EL (cell line): ENCODE data around the gene FHL3.

Experiments used
- DNase-seq: peaks from one replicate; pipeline ENCODE4 v3.0.0-alpha.2; 2016

The FHL3 gene

DNA sequence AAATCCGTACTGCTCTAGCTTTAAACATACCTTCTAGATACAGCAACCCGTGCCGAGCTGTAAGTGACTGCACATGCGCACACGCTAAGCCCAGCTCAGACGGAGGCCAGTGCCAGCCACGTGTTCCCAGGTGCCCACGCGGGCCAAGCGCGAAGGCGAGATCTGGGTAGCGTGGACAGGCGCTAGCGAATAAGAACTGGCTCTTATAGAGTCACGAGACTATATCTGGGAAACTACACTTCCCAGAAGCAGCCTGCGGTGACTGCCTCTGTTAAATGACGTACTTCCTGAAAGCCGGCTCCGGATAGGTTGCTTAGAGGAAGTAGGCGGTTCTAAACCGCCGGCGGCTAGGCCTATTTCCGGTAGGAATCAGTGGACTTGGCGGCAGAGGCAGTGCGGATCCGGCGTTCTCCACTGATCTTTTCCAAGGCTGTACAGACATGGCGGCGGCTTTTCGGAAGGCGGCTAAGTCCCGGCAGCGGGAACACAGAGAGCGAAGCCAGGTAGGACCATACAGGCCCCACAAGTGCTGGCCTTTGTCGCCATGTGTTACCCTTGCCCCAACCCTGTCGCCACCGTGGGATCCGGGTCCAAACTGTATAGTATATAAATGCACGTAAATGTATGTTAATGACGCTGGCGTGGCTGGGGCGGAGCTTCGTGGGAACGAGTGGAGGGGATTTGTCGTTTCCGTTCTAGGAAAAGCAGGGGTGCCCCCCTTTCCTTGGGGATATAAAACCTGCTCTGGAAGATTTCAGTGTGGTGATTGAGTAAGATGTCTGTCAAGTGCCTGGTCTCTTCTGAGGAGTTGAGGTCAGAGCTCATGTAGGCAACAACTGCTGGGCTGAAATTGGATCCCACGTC, 7.3 kb upstream of the FHL3 start, which contains the start of gene UTP11:
TSS of gene UTP11 (plus strand) at position 372 of the 864 bp plus-strand sequence. CDS start at position 441, 69 bp downstream.
- DNase-seq = peak; percentile 99

DNA sequence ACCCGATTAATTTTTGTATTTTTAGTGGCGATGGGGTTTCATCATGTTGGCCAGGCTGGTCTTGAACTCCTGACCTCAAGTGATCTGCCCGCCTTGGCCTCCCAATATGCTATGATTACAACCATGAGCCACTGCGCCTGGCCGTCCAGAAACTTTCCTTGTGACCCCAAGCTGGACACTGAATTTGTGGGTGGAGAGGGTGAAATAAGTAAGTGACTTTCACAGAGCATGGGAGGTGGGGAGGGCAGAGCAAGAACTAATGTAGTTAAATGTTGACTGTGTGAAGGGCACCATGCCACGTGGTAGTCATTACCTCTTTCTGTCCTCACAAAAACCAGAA, 4.5 kb upstream of the FHL3 start:
- no peak for DNase-seq

DNA sequence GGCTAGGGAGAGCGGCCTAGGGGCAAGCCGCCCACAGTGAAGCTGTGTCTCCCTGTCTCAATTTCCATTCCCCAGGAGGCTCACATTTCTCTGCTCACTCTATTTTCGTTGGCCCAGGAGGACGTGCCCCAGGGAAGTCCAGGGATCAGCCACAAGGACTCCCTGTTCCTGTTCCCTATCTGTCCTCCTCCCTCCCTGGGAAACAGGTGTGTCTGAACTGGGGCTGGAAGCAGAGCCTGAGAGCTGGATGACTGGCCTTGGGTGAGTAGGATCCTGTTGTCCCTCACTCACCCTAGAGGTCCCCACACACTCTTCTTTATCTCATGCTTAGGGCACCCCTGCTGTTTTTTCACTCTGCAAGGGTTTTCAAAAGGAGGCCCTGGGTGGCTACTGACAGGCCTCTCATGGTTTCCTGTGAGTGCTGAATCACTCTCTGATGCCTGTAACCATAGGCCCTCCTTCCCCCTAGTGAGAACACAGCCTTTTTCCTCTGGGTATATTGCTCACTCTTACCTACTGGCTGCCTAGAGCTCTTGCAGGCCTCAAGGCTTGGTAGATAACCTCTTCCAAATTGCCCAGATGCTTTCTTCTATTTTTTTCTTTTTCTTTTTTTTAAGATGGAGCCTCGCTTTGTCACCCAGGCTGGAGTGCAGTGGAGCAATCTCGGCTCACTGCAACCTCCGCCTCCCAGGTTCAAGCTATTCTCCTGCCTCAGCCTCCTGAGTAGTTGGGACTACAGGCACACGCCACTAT, 4.0 kb upstream of the FHL3 start:
- peak; percentile 60 for DNase-seq

DNA sequence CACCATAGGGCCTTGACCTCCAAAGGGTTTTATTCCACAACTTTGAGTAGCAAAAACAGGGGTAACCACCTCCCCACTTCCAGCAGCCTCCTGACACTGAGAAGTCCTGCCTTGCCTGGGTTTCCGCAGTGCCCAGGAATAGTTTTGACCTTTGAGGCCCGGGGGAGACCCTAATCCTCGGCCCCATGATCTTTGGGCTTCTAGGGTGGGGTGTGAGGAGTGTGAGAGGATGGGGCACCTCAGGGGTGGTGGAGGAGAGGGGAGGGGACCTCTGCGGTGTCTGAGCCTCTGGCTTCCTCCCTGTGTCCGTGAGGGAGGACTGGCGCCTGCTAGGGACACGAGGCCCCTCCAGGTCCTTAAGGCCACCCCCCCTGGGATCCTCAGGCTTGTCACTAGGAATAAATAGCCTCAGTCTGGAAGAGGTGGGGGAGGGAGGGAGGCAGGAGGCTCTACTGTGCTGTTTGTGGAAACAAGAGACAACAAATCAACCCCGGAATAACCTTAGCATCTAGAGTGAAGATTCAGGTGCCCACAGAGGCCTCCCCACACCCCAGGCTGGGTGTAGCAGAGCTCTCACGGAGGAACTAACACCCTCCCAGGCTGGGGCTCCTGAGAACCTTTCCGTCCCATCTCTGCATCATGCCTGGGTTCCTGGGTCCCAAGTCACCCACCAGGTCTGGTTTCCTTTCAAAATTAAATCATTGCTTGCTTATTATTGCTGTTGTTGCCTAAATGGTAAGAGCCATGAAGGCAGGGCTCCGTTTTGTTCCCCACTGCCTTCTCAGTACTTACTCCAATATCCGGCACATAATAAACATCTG, 904 bp upstream of the FHL3 start:
- no peak for DNase-seq

DNA sequence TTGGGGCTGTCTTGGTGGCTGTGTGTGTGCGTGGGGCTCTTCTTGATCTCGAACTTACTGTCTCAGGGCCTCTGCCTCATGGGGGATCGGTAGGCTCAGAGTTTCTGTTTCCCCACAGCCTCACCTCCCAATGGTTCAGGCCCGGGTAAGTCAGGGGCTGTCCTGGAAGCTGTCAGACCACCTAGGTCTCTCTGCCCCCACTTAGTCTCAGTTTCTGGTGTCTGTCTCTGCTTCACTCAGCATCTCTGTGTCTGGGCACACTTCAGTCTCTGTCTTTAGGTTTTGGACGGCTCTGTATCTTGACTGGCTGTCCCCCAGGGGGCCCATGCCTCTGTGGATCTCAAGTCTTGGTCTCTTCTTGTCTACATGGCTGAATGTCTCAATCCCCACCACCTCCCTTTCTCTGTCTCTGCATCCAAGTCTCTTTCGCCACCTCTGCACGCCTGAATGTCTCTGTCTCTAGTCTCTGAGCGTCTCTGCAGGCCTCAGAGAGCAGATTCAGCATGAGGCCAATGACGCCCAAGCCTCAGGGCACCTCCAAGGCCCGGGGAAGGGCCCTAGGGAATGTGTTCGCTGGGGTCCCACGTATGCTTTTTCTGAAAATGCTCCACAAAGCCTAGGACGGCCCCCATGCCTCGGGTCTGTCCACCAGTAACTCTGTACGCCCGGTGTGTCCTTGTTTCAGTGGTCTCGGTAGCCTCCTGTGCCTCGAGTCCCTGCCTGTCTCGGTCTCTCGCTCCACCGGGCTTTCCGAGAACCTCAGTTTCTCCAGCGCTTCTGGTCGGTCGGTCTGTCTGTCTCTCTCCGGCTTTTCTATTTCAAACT, 818 bp downstream of the FHL3 start:
- DNase-seq = peak; percentile 34

DNA sequence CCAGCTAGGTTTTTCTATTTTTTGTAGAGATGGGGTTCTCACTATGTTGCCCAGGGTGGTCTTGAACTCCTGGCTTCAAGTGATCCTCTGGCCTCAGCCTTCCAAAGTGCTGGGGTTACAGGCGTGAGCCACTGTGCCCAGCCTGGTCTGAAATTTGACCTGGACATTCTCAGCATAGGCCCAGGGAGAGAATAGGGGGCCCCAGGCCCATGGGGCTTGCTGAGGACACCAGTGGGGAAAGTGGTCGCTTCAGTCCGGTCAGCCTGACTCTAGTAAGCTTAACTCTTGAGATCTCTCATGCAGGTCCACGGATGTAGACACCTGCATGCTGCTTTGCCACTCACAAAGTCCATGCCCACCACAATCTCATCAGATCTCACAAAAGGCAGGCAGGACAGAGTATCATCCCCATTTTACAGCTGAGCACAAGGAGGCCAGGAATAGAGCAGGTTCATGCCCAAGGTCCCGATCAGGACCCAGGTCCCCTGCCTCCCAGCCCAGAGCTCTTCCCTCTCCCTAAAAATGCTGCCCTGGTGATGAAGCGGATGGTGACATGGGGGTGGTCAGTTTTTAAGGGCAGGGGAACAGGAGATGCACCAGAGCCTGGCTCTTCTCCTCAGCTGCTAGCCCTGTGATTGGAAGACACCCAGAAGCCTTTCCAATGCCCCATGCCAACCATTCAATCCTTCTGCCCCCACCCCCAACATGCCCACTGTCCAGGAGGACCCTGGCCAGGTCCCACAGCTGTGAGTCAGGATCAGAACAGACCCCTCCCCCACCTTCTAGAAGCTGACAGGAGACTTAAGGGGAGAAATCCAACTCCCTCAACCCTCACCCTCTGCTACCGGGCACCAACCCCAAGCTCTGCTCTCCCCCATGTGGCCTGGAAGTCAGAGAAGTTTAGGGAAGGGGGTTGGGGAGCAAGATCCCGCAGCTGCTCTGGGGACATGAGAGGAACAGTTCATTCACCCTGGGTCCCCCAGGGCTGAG, 1.8 kb downstream of the FHL3 start:
- DNase-seq = peak; percentile 36

DNA sequence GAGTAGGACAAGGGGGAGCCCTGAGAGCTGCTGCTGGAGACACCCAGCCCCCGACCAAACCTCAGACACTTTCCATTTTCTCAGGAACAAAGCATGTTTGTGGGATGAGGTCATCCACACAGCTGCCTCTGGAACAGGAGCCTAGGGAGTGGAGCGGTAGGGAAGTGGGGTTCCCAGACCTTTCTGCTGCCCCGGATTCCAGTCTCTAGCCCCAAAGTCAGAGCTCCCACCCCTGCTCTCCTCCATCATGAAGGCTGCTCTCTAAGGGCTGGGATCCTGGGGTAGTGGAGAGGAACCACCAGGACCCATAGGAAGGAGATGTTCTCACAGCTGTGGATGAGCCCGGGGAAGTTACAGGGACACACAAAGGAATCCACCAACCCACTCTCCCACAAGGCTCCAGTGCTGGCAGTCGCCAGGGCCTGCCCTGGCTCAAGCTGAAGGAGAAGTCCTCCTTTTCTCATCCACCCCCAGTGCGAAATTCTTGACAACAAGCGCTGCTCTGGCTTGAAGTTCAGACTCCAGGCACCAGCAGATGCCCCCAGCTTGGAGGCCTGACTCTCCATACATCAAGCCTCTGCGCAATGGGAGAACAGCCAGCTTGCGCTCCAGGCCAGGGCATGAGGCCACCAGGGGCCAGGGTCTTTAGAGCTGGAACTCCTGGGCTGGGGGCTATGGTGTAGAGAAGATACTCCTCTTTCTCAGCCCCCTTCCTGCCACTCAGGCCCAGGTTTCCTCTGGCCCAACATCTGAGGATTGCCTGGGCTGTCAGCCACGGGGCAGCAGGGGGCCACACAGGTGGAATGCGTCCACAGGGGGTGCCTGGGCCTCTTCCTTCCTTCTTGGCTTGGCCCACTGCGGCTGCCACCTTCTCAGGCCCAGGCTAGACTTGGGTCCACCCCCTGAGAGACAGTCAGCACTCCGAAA, 4.5 kb downstream of the FHL3 start:
- DNase-seq = peak; percentile 90

DNA sequence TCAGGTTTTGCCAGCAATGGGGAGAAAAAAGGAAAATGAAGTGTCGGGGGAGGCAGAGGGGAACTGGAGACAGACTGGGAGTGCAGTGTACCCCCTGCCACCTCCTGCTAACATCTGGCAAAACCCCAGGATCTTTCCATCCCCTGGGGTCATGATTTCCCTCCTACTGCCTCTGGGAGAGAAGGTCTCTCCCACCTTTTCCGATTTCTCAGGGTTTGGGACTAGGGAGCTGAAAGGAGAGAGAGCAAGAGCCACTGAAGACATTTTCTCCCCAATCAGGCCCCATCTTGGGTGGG, 5.1 kb downstream of the FHL3 start:
- no peak for DNase-seq

DNA sequence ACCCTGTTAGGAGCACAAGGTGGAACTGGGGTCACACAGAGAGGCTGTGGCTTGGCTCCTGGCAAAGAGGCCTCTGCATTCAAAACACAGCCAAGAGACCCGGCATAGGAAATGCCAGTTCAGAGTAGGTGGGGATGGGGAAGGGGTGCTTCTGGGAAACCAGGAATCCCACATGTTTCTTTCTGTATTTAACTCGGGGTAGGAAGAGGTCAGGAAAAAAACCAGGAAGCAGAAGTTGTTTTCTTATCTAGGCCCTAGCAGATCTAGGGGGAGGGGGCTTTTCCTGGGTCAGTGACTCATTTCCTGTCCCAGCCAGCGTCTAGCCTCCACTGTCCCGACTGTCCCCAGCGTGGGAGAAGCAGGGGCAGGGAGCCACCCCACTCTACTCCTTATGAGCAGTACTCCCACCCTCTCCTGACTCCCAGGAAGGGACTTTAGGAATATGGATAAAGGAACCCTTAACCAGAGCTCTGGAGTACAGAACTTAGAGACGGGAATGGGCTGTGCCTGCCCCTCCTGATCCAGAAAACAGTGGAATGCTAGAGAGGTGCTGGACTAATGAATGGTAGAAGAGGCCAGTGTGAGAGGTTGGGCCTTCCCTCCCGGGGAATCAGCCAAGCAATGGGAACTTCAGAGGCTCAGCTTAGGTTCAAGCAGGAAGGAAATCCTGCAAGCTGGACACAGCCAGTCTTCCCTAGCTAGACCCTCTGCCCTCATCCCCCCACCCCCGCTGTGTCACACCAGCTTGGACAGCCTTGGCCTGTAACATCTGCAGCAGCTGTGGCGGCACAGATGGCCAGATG, 5.7 kb downstream of the FHL3 start:
- DNase-seq = peak; percentile 76

DNA sequence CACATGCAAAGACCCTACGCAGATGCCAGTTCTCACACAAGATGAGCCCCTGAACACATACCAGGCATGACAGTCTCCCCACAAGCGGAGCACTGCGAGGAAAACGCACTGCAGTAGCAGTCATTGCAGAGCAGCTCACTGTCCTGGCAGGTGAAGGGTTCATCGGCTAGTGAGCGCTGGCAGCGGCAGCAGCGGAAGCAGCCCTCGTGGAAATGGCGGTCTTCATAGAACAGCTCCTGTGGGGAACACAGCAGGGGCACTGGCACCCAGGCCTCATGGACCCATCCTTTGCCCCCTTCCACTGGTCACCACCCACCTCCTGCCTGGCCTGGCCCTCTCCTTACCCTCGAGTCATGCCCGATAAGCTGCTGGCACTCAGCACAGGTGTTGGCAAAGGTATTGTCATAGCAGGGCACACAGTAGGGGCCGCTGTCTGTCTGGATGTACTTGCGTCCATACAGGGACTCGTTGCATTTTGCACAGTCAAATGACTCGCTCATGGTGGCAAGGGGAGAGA, 6.3 kb downstream of the FHL3 start:
- DNase-seq = no peak

DNA sequence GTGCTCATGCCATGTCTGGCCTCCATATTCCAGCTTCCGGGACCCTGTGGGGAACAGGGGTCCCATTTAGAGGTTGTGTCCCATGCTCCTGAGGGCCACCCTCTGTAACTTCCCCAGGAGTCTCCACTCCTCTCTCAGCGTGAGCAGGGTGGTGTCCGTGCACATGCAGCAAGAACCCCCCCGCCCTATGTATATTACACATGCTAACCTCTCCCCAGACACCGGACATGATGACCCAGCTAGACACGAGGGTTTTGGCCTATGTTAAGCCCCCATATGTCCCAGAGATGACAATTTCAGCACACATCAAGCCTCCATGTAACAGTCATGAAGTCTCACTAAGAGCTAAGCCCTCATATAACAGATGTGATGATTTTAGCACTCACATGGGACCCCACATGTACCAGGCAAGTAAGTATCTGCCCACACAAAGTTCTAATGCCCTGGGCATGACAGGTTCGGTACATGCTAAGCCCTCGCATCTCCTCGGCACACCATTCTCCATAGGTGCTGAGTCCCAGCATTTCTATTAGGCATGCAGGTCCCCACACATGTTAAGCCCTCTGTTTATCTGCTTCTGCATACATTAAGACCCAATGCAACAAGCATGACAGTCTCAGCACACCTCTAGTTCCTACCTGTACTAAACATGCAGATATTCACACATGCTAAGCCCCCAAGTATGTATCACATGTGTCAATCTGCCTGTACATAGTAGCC, 7.1 kb downstream of the FHL3 start:
- no peak for DNase-seq

DNA sequence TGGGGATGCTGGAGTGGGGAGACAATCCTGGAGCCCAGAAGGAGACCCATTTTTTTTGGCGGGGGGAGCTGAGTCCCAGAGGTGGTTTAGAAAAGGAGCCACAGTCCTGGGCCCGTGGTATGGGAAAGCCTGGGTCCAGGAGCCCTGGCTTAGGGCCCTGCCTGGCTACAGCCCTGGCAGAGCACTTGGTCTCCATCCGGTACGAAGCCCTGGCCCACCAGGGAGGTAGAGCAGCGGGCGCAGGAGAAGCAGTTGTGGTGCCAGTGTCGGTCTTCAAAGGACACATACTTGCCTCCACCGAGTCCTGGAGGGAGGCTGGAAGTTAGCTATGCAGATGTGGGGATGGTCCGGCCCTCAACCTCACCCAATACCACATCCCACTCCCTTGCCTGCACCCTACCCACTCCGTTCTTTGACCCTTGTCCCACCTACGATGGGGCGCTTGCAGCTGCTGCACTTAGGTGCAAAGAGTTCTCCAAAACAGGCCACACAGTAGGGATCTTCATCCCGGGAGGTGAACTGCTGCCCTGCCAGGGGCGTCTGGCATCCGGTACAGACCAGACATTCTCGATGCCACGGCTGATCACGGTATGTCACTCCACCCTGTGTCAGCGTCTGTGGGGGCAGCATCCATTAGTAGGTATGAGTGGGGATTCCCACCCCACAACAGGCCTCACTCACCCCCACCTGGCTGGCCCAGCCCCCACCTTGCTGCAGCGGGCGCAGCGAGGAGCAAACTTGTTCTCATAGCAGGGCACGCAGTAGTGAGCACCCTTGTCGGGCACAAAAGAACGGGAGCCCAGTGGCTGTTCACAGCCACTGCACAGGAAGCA, 7.8 kb downstream of the FHL3 start:
- DNase-seq = no peak

DNA sequence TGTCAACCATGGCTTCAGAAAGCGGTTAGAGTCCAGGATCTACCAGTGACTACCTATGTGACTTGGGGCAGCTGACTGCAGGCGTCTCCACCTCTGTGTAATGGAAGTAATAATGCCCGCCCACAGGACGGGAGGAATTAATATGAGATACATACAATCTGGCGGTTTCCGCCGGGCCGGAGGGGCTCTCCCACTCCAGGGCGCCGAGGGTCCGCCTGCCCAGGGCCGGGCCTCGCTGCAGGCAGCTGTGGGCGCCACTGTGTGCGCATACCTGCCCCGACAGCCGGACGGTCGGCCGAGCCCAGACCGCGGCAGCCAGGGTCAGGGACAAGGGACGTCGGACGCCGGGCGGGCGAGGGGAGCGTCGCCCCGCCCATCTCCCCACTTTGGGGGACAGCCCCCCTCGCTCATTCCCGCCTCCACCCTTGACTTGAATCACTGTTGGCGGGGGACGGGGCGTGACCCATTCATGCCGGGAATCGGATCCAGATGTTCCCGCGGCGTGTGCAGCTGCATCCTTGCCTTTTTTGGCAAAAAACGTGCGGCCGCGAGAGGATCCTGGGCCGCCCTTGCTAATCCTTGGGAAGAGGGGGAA, 9.5 kb downstream of the FHL3 start:
- peak; percentile 58 for DNase-seq

DNA sequence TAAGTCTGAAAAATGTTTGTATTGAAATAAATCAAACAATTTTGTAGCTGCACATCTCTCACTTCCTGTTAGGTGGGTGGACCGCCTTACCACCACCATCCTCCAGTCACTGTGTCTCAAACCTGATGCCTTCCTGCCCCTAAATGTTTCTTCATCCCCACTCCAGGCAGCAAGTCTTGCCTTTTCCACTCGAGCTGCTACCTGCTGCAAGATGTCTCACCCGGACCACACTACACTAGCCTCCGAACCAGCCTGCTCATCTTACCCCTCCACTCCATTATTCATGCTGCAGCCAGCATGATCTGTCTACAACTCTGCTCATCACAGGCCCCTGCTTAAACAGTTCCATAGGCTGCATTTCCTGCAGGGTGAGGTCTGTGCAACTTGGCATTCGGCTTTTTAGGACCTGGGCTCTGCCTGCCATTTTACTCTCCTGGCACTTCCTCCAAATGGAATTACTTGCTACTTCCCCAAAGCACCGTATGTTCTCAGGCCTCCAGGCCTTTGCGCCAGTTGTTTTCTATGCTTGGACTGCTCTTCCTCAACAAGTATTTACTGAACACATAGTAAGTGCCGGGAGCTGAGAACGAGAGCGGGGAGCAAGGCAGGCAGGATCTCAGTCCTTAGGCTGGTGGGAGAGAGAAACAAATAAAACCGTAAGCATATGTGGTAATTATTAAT, 10.3 kb downstream of the FHL3 start:
- no peak for DNase-seq

DNA sequence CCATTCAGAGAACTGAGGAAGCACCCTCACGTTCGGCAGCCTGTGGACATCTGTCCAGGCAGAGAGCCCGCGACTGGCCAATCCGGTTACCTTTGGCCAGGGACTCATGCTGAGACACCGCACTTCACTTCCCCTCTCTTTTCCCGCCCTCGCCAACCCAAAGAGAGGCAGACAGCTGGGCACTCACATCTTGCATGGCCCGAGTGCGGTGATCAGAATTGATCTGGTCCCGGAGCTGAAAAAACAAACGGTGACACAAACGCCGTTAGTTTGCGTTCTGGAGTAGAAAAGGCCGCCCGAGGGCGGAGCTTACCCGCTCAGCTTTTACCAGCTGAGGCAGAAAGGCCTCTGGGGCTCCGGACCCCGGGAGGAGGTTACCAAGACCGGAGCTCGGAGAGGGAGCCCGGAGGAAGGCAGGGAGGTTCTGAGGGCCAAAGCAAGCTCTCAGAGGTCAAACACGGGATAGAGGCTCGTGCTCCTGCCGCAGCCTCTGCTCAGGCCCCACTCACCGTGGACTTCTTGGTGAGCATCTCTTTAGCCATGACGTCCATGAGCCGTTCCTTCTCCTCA, 15.9 kb downstream of the FHL3 start:
- peak; percentile 52 for DNase-seq

DNA sequence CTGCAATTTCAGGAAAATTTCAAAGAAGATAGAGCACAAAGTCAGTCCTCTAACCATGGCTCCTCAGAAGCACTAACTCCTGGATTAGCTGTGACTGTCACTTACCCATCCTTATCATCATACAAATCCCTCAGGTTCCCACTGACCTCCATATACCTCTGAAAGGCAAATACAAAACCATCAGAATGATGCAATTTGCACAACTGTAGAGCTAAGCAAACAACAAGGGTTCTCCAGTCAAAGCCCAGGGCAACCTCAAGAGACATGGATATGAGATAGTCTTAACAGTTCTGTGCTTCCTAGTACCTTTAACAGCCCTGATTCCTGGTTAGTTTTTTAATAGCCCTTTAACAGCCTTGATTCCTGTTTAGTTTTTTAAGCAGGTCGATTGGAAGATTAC, 17.6 kb downstream of the FHL3 start:
- no peak for DNase-seq
